Measurements from ENCODE around the gene RAB3IL1.

Gene RAB3IL1

GRCh38 chr11:61900251-61900650 is 17.1 kb downstream of the RAB3IL1 start:
- Histone ChIP-seq H2BK5ac (ENCODE audit: low read depth, low read length, poor library complexity, severe bottlenecking) (no peak overlapping the region), H2BK120ac (ENCODE audit: low read depth, low read length) (no peak overlapping the region), H3K14ac (ENCODE audit: low read length in 2 of 2) (peak overlapping the region in 1 of 2 experiments; percentile 49), H3K9ac (ENCODE audit: low read length) (peak overlapping the region; percentile 63), H3K18ac (ENCODE audit: low read depth in 1 of 2, low read length in 2 of 2) (no peak overlapping the region), H4K91ac (ENCODE audit: low read length) (no peak overlapping the region), H3K4ac (ENCODE audit: low read depth in 1 of 2, low read length in 2 of 2) (no peak overlapping the region), H2BK12ac (ENCODE audit: low read length in 2 of 2) (no peak overlapping the region), H2AFZ (ENCODE audit: low read depth, low read length) (no peak overlapping the region), H3K27me3 (ENCODE audit: control insufficient read depth in 1 of 2, insufficient read depth in 1 of 2, low read length in 2 of 2) (peaks cover 0 to 11% of the 10 kb centered on the region in 2 experiments), H3K79me1 (replicated peaks; ENCODE audit: low read length, poor library complexity, severe bottlenecking) (no peaks in the 10 kb centered on the region), H3K9me3 (ENCODE audit: control insufficient read depth, low read length) (no peaks in the 10 kb centered on the region), H3K27ac (ENCODE audit: low read length, poor library complexity, severe bottlenecking) (no peak overlapping the region), H3K4me3 (ENCODE audit: insufficient read depth in 1 of 2, low read depth in 1 of 2, low read length in 2 of 2) (no peak overlapping the region), H3K4me2 (ENCODE audit: low read length, poor library complexity, severe bottlenecking) (no peak overlapping the region), H3K23ac (ENCODE audit: low read length in 2 of 2) (no peak overlapping the region), H3K36me3 (ENCODE audit: control insufficient read depth in 1 of 2, insufficient read depth in 2 of 2, low read depth in 1 of 2, low read length in 2 of 2) (peaks cover 0 to 81% of the 10 kb centered on the region in 2 experiments), H2BK15ac (ENCODE audit: low read depth, poor library complexity, severe bottlenecking) (no peak overlapping the region), H3K4me1 (ENCODE audit: control insufficient read depth, insufficient read depth, low read depth, low read length) (peaks cover 3% of the 10 kb centered on the region), H2AK5ac (ENCODE audit: low read length, severe bottlenecking) (no peak overlapping the region), H4K8ac (ENCODE audit: low read length) (no peak overlapping the region)
- no peak for DNase-seq
- 91% methylated on average over 16 of the region's 17 CpGs for WGBS

- H2BK15ac ChIP-seq (ENCODE audit: low read depth, poor library complexity, severe bottlenecking): no peak overlapping the region
- peaks cover 3% of the 10 kb centered on the region for H3K4me1 ChIP-seq (ENCODE audit: control insufficient read depth, insufficient read depth, low read depth, low read length)
- no peak overlapping the region for H2BK120ac ChIP-seq (ENCODE audit: low read depth, low read length)
- H2BK12ac ChIP-seq (ENCODE audit: low read length in 2 of 2): no peak overlapping the region
- H2AFZ ChIP-seq (ENCODE audit: low read depth, low read length): no peak overlapping the region
- H3K4me3 ChIP-seq (ENCODE audit: insufficient read depth in 1 of 2, low read depth in 1 of 2, low read length in 2 of 2): no peak overlapping the region
- H2BK5ac ChIP-seq (ENCODE audit: low read depth, low read length, poor library complexity, severe bottlenecking): no peak overlapping the region
- no peak overlapping the region for H3K27ac ChIP-seq (ENCODE audit: low read length, poor library complexity, severe bottlenecking)
- DNase-seq: peak; percentile 76
- H3K9ac ChIP-seq (ENCODE audit: low read length): peak overlapping the region; percentile 63
- H3K36me3 ChIP-seq (ENCODE audit: control insufficient read depth in 1 of 2, insufficient read depth in 2 of 2, low read depth in 1 of 2, low read length in 2 of 2): peaks cover 0 to 74% of the 10 kb centered on the region in 2 experiments
- H2AK5ac ChIP-seq (ENCODE audit: low read length, severe bottlenecking): no peak overlapping the region
- H3K23ac ChIP-seq (ENCODE audit: low read length in 2 of 2): no peak overlapping the region
- no peaks in the 10 kb centered on the region for H3K79me1 ChIP-seq (replicated peaks; ENCODE audit: low read length, poor library complexity, severe bottlenecking)
- WGBS: 51% methylated on average over 25 of the region's 27 CpGs
- H3K4ac ChIP-seq (ENCODE audit: low read depth in 1 of 2, low read length in 2 of 2): no peak overlapping the region
- no peak overlapping the region for H3K4me2 ChIP-seq (ENCODE audit: low read length, poor library complexity, severe bottlenecking)
- H3K27me3 ChIP-seq (ENCODE audit: control insufficient read depth in 1 of 2, insufficient read depth in 1 of 2, low read length in 2 of 2): peaks cover 0 to 7% of the 10 kb centered on the region in 2 experiments
- no peak overlapping the region for H3K14ac ChIP-seq (ENCODE audit: low read length in 2 of 2)
- no peak overlapping the region for H3K18ac ChIP-seq (ENCODE audit: low read depth in 1 of 2, low read length in 2 of 2)
- H4K8ac ChIP-seq (ENCODE audit: low read length): no peak overlapping the region
- no peaks in the 10 kb centered on the region for H3K9me3 ChIP-seq (ENCODE audit: control insufficient read depth, low read length)
- no peak overlapping the region for H4K91ac ChIP-seq (ENCODE audit: low read length)
These were observed 18.1 kb downstream of the RAB3IL1 start for GRCh38 chr11:61899146-61899841.

GRCh38 chr11:61898247-61898582 is 19.2 kb downstream of the RAB3IL1 start:
- no peak overlapping the region for H3K18ac ChIP-seq (ENCODE audit: low read depth in 1 of 2, low read length in 2 of 2)
- H3K9me3 ChIP-seq (ENCODE audit: control insufficient read depth, low read length): no peaks in the 10 kb centered on the region
- H3K27ac ChIP-seq (ENCODE audit: low read length, poor library complexity, severe bottlenecking): no peak overlapping the region
- H3K9ac ChIP-seq (ENCODE audit: low read length): peak overlapping the region; percentile 29
- DNase-seq: no peak
- peaks cover 0 to 4% of the 10 kb centered on the region in 2 experiments for H3K27me3 ChIP-seq (ENCODE audit: control insufficient read depth in 1 of 2, insufficient read depth in 1 of 2, low read length in 2 of 2)
- no peak overlapping the region for H2BK15ac ChIP-seq (ENCODE audit: low read depth, poor library complexity, severe bottlenecking)
- no peak overlapping the region for H3K14ac ChIP-seq (ENCODE audit: low read length in 2 of 2)
- H3K4me1 ChIP-seq (ENCODE audit: control insufficient read depth, insufficient read depth, low read depth, low read length): peaks cover 3% of the 10 kb centered on the region
- H3K79me1 ChIP-seq (replicated peaks; ENCODE audit: low read length, poor library complexity, severe bottlenecking): no peaks in the 10 kb centered on the region
- H4K8ac ChIP-seq (ENCODE audit: low read length): no peak overlapping the region
- H2BK120ac ChIP-seq (ENCODE audit: low read depth, low read length): no peak overlapping the region
- no peak overlapping the region for H3K23ac ChIP-seq (ENCODE audit: low read length in 2 of 2)
- no peak overlapping the region for H2AFZ ChIP-seq (ENCODE audit: low read depth, low read length)
- peaks cover 0 to 66% of the 10 kb centered on the region in 2 experiments for H3K36me3 ChIP-seq (ENCODE audit: control insufficient read depth in 1 of 2, insufficient read depth in 2 of 2, low read depth in 1 of 2, low read length in 2 of 2)
- no peak overlapping the region for H2BK5ac ChIP-seq (ENCODE audit: low read depth, low read length, poor library complexity, severe bottlenecking)
- no peak overlapping the region for H3K4ac ChIP-seq (ENCODE audit: low read depth in 1 of 2, low read length in 2 of 2)
- no peak overlapping the region for H2AK5ac ChIP-seq (ENCODE audit: low read length, severe bottlenecking)
- WGBS: 81% methylated on average over 9 of the region's 9 CpGs
- H2BK12ac ChIP-seq (ENCODE audit: low read length in 2 of 2): peak overlapping the region in 1 of 2 experiments; percentile 56
- H4K91ac ChIP-seq (ENCODE audit: low read length): no peak overlapping the region
- H3K4me3 ChIP-seq (ENCODE audit: insufficient read depth in 1 of 2, low read depth in 1 of 2, low read length in 2 of 2): no peak overlapping the region
- no peak overlapping the region for H3K4me2 ChIP-seq (ENCODE audit: low read length, poor library complexity, severe bottlenecking)

- DNase-seq: peak; percentile 68
- H3K4me1 ChIP-seq (ENCODE audit: control insufficient read depth, insufficient read depth, low read depth, low read length): peaks cover 3% of the 10 kb centered on the region
- WGBS: 69% methylated on average over 17 of the region's 17 CpGs
- no peak overlapping the region for H4K91ac ChIP-seq (ENCODE audit: low read length)
- H3K4me3 ChIP-seq (ENCODE audit: insufficient read depth in 1 of 2, low read depth in 1 of 2, low read length in 2 of 2): no peak overlapping the region
- H3K23ac ChIP-seq (ENCODE audit: low read length in 2 of 2): no peak overlapping the region
- no peak overlapping the region for H4K8ac ChIP-seq (ENCODE audit: low read length)
- no peaks in the 10 kb centered on the region for H3K79me1 ChIP-seq (replicated peaks; ENCODE audit: low read length, poor library complexity, severe bottlenecking)
- no peak overlapping the region for H3K18ac ChIP-seq (ENCODE audit: low read depth in 1 of 2, low read length in 2 of 2)
- H3K4me2 ChIP-seq (ENCODE audit: low read length, poor library complexity, severe bottlenecking): no peak overlapping the region
- no peak overlapping the region for H2BK15ac ChIP-seq (ENCODE audit: low read depth, poor library complexity, severe bottlenecking)
- no peaks in the 10 kb centered on the region for H3K9me3 ChIP-seq (ENCODE audit: control insufficient read depth, low read length)
- H3K27ac ChIP-seq (ENCODE audit: low read length, poor library complexity, severe bottlenecking): no peak overlapping the region
- no peak overlapping the region for H2BK5ac ChIP-seq (ENCODE audit: low read depth, low read length, poor library complexity, severe bottlenecking)
- H3K27me3 ChIP-seq (ENCODE audit: control insufficient read depth in 1 of 2, insufficient read depth in 1 of 2, low read length in 2 of 2): no peaks in the 10 kb centered on the region
- H2AFZ ChIP-seq (ENCODE audit: low read depth, low read length): no peak overlapping the region
- H3K9ac ChIP-seq (ENCODE audit: low read length): peak overlapping the region; percentile 29
- H2BK120ac ChIP-seq (ENCODE audit: low read depth, low read length): peak overlapping the region; percentile 9
- H3K36me3 ChIP-seq (ENCODE audit: control insufficient read depth in 1 of 2, insufficient read depth in 2 of 2, low read depth in 1 of 2, low read length in 2 of 2): peaks cover 0 to 61% of the 10 kb centered on the region in 2 experiments
- H2AK5ac ChIP-seq (ENCODE audit: low read length, severe bottlenecking): no peak overlapping the region
- no peak overlapping the region for H3K14ac ChIP-seq (ENCODE audit: low read length in 2 of 2)
- no peak overlapping the region for H3K4ac ChIP-seq (ENCODE audit: low read depth in 1 of 2, low read length in 2 of 2)
- peak overlapping the region in 1 of 2 experiments; percentile 23 for H2BK12ac ChIP-seq (ENCODE audit: low read length in 2 of 2)
These were observed 19.7 kb downstream of the RAB3IL1 start for GRCh38 chr11:61897387-61898246.

Measured in mesenchymal stem cell (in vitro differentiated cells and primary cell).